ENCODE measurements around the gene MDFI. TPM values are rescaled to one million over a fixed set of nuclear protein-coding genes. Genes with fewer than 3 reads are reported as not detected.

The MDFI gene
- total RNA-seq, 1 experiment from 2014 or later: 96.4 TPM

DNA sequence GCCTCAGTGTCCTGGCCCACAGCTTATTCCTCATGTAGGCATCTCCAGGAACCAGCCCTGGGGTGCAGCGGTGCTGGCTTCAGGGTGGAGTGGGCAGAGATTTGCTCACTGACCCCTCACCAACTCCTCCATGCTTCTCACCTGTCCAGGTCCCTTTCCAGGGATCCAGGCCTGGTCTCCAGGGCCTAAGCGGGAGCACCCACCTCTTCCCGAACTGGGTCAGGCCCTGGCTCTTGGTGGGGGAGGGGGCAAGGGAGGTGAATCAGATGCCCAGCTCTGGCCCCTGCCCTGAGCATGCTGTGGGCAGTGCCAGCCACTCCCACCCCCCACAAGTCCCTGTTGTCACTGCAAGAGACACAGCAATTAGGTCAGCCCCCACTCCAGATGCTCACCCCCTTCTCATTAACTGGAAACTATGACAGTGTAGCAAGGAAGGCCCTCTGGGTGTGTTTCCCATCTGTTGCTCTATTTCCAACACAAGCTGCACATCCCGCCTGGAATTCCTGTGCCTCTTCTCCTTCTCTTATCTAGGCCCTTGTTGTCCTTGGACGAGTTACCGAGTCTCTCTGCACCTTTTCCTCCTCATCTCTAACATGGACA lies 37.0 kb downstream of the MDFI start:
- Histone ChIP-seq H2AFZ (ENCODE audit: low read length) (no peak overlapping the region), H3K27me3 (ENCODE audit: low read length) (peaks cover 19% of the 10 kb centered on the region), H3K4me2 (ENCODE audit: low read length) (no peak overlapping the region), H3K36me3 (ENCODE audit: low read depth, low read length) (no peaks in the 10 kb centered on the region), H3K9ac (ENCODE audit: low read length) (no peak overlapping the region), H3F3A (ENCODE audit: low read length, unreplicated experiment) (no peaks in the 10 kb centered on the region), H3K4me1 (ENCODE audit: insufficient read depth, low read length) (no peaks in the 10 kb centered on the region), H3K9me2 (replicated peaks; ENCODE audit: low read length) (no peaks in the 10 kb centered on the region), H3K79me2 (ENCODE audit: low read length) (no peaks in the 10 kb centered on the region), H4K20me1 (ENCODE audit: low read length) (no peaks in the 10 kb centered on the region), H3K9me3 (ENCODE audit: low read length) (no peaks in the 10 kb centered on the region), H3K4me3 (ENCODE audit: low read length) (no peak overlapping the region), H3K27ac (ENCODE audit: low read length) (no peak overlapping the region)
- ChIA-PET POLR2A (ENCODE audit: unreplicated experiment) (no interaction called here), CTCF (no interaction called here)
- intact Hi-C loops (cut with micrococcal nuclease): no loop called here
- ATAC-seq: no peak
- no peak for DNase-seq
- TF ChIP-seq EZH2 (IDR thresholded peaks at IDR 0.05; ENCODE audit: low read length, unreplicated experiment) (no peak), EZH2phosphoT487 (IDR thresholded peaks at IDR 0.05; ENCODE audit: borderline replicate concordance, low read length) (no peak)
- TF ChIP-seq, protein P1, sequence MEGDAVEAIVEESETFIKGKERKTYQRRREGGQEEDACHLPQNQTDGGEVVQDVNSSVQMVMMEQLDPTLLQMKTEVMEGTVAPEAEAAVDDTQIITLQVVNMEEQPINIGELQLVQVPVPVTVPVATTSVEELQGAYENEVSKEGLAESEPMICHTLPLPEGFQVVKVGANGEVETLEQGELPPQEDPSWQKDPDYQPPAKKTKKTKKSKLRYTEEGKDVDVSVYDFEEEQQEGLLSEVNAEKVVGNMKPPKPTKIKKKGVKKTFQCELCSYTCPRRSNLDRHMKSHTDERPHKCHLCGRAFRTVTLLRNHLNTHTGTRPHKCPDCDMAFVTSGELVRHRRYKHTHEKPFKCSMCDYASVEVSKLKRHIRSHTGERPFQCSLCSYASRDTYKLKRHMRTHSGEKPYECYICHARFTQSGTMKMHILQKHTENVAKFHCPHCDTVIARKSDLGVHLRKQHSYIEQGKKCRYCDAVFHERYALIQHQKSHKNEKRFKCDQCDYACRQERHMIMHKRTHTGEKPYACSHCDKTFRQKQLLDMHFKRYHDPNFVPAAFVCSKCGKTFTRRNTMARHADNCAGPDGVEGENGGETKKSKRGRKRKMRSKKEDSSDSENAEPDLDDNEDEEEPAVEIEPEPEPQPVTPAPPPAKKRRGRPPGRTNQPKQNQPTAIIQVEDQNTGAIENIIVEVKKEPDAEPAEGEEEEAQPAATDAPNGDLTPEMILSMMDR (conservative IDR thresholded peaks at IDR 0.05; ENCODE audit: low read depth, low read length): no peak
- BruUV-seq (replicated peaks): no TSS peak

DNA sequence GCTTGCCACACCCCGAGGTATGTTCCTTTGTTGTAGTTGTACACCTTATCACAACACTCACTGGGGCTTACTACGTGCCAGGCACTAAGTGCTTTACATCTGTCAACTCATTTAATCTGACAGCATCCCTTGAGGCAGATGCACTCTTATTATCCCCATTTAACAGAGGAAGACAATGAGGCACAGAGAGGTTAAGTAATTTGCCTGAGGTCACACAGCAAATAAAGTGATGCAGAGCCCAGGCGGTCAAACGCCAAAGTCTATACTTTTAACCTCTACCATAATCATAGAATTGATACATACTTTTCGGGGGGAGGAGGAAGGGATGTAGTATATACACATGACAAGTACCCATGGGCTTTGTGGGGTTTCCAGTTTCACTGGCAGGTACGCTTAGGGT lies 37.7 kb downstream of the MDFI start:
- no peak overlapping the region for H3K4me2 ChIP-seq (ENCODE audit: low read length)
- H4K20me1 ChIP-seq (ENCODE audit: low read length): no peaks in the 10 kb centered on the region
- no peaks in the 10 kb centered on the region for H3K4me1 ChIP-seq (ENCODE audit: insufficient read depth, low read length)
- ChIA-PET CTCF (no interaction called here), POLR2A (ENCODE audit: unreplicated experiment) (no interaction called here)
- no peaks in the 10 kb centered on the region for H3K36me3 ChIP-seq (ENCODE audit: low read depth, low read length)
- ATAC-seq: no peak
- no peaks in the 10 kb centered on the region for H3K9me3 ChIP-seq (ENCODE audit: low read length)
- H3F3A ChIP-seq (ENCODE audit: low read length, unreplicated experiment): no peaks in the 10 kb centered on the region
- H3K27ac ChIP-seq (ENCODE audit: low read length): no peak overlapping the region
- intact Hi-C loops (cut with micrococcal nuclease): no loop called here
- H3K9me2 ChIP-seq (replicated peaks; ENCODE audit: low read length): no peaks in the 10 kb centered on the region
- no peak overlapping the region for H2AFZ ChIP-seq (ENCODE audit: low read length)
- no peak for TF ChIP-seq EZH2phosphoT487 (IDR thresholded peaks at IDR 0.05; ENCODE audit: borderline replicate concordance, low read length)
- TF ChIP-seq EZH2 (IDR thresholded peaks at IDR 0.05; ENCODE audit: low read length, unreplicated experiment): no peak
- TF ChIP-seq, protein P1 (conservative IDR thresholded peaks at IDR 0.05; ENCODE audit: low read depth, low read length): no peak
- H3K9ac ChIP-seq (ENCODE audit: low read length): no peak overlapping the region
- H3K79me2 ChIP-seq (ENCODE audit: low read length): no peaks in the 10 kb centered on the region
- no TSS peak for BruUV-seq (replicated peaks)
- H3K27me3 ChIP-seq (ENCODE audit: low read length): peaks cover 12% of the 10 kb centered on the region; the same call in 1 of the 2 replicates
- no peak overlapping the region for H3K4me3 ChIP-seq (ENCODE audit: low read length)
- no peak for DNase-seq

DNA sequence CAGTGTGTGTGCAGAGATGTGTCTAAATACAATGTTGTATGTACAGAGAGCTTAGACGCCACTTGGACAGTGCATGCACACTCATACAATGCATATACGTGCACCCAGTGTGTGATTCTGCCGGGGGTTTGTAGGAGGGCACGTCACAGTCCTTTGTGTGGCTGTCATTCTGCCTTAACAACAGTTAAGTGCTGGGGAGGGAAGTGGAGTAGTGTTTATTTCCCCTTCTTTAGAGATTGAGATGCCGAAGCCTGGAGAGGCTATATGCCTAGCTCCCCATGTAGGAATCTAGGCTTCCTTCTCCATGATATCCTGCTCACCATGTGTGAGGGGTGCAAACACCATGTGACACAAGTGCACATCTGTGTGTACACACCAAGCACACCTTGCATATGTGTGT lies 38.2 kb downstream of the MDFI start:
- intact Hi-C loops (cut with micrococcal nuclease): no loop called here
- TF ChIP-seq, protein P1 (conservative IDR thresholded peaks at IDR 0.05; ENCODE audit: low read depth, low read length): no peak
- TF ChIP-seq EZH2 (IDR thresholded peaks at IDR 0.05; ENCODE audit: low read length, unreplicated experiment): no peak
- TF ChIP-seq EZH2phosphoT487 (IDR thresholded peaks at IDR 0.05; ENCODE audit: borderline replicate concordance, low read length): no peak

More for the DNA sequence above, 38.2 kb downstream of the MDFI start:
- no peaks in the 10 kb centered on the region for H3K9me3 ChIP-seq (ENCODE audit: low read length)
- H3K79me2 ChIP-seq (ENCODE audit: low read length): no peaks in the 10 kb centered on the region
- ATAC-seq: no peak
- ChIA-PET CTCF (no interaction called here), POLR2A (ENCODE audit: unreplicated experiment) (no interaction called here)
- no peak overlapping the region for H3K4me2 ChIP-seq (ENCODE audit: low read length)
- no peak overlapping the region for H2AFZ ChIP-seq (ENCODE audit: low read length)
- H3F3A ChIP-seq (ENCODE audit: low read length, unreplicated experiment): no peaks in the 10 kb centered on the region
- H3K4me3 ChIP-seq (ENCODE audit: low read length): no peak overlapping the region
- H4K20me1 ChIP-seq (ENCODE audit: low read length): no peaks in the 10 kb centered on the region
- no peaks in the 10 kb centered on the region for H3K36me3 ChIP-seq (ENCODE audit: low read depth, low read length)
- H3K9me2 ChIP-seq (replicated peaks; ENCODE audit: low read length): no peaks in the 10 kb centered on the region
- H3K27ac ChIP-seq (ENCODE audit: low read length): no peak overlapping the region
- no TSS peak for BruUV-seq (replicated peaks)
- H3K4me1 ChIP-seq (ENCODE audit: insufficient read depth, low read length): no peaks in the 10 kb centered on the region
- no peak overlapping the region for H3K9ac ChIP-seq (ENCODE audit: low read length)
- DNase-seq: no peak
- peaks cover 7% of the 10 kb centered on the region; the same call in 1 of the 2 replicates for H3K27me3 ChIP-seq (ENCODE audit: low read length)

Measured in PC-3 (cell line).